ENCODE results near the gene RRM1.
"Not testable (repeated sequence)": the region's sequence is repeated elsewhere in the genome, so short reads cannot be mapped to it uniquely, and the experiment has no call there.

The RRM1 gene

GRCh38 chr11:4084406-4085125 lies 10.0 kb upstream of the RRM1 start:
- DNase-seq: no peak

- no peak for DNase-seq
Measured at GRCh38 chr11:4085575-4085974, 9.0 kb upstream of the RRM1 start.

- no peak for DNase-seq
Measured at GRCh38 chr11:4086575-4087353, 7.8 kb upstream of the RRM1 start.

- DNase-seq: peak; percentile 34
Measured at GRCh38 chr11:4087551-4087950, 7.0 kb upstream of the RRM1 start.

GRCh38 chr11:4090258-4090657 lies 4.3 kb upstream of the RRM1 start:
- no peak for DNase-seq

GRCh38 chr11:4092026-4092425 lies 2.6 kb upstream of the RRM1 start:
- DNase-seq: no peak

- DNase-seq: no peak
Measured at GRCh38 chr11:4093519-4094347, 866 bp upstream of the RRM1 start.

- DNase-seq: peak; percentile 75
Measured at GRCh38 chr11:4095509-4096230, 1.1 kb downstream of the RRM1 start.

GRCh38 chr11:4098026-4098621 lies 3.5 kb downstream of the RRM1 start:
- DNase-seq: no peak

- DNase-seq: no peak
Measured at GRCh38 chr11:4102711-4103110, 8.1 kb downstream of the RRM1 start.

- DNase-seq: no peak
Measured at GRCh38 chr11:4103269-4103668, 8.7 kb downstream of the RRM1 start.

GRCh38 chr11:4105916-4106315 lies 11.3 kb downstream of the RRM1 start:
- no peak for DNase-seq

GRCh38 chr11:4111834-4112233 lies 17.2 kb downstream of the RRM1 start:
- no peak for DNase-seq

- no peak for DNase-seq
Measured at GRCh38 chr11:4115128-4115527, 20.5 kb downstream of the RRM1 start.

- peak; percentile 68 for DNase-seq
Measured at GRCh38 chr11:4118107-4118506, 23.5 kb downstream of the RRM1 start.

GRCh38 chr11:4123218-4123617 lies 28.6 kb downstream of the RRM1 start:
- DNase-seq: no peak

- DNase-seq: no peak
Measured at GRCh38 chr11:4125141-4125540, 30.5 kb downstream of the RRM1 start.

GRCh38 chr11:4127357-4127756 lies 32.8 kb downstream of the RRM1 start:
- DNase-seq: no peak

GRCh38 chr11:4130219-4130618 lies 35.6 kb downstream of the RRM1 start:
- DNase-seq: not testable (repeated sequence)

GRCh38 chr11:4134806-4135205 lies 40.2 kb downstream of the RRM1 start:
- DNase-seq: peak; percentile 81

GRCh38 chr11:4138497-4138896 lies 43.9 kb downstream of the RRM1 start:
- no peak for DNase-seq

- no peak for DNase-seq
Measured at GRCh38 chr11:4140067-4140636, 45.6 kb downstream of the RRM1 start.

Data from HCEC 1CT (cell line).